ENCODE data around the gene MAMDC2.

DNA sequence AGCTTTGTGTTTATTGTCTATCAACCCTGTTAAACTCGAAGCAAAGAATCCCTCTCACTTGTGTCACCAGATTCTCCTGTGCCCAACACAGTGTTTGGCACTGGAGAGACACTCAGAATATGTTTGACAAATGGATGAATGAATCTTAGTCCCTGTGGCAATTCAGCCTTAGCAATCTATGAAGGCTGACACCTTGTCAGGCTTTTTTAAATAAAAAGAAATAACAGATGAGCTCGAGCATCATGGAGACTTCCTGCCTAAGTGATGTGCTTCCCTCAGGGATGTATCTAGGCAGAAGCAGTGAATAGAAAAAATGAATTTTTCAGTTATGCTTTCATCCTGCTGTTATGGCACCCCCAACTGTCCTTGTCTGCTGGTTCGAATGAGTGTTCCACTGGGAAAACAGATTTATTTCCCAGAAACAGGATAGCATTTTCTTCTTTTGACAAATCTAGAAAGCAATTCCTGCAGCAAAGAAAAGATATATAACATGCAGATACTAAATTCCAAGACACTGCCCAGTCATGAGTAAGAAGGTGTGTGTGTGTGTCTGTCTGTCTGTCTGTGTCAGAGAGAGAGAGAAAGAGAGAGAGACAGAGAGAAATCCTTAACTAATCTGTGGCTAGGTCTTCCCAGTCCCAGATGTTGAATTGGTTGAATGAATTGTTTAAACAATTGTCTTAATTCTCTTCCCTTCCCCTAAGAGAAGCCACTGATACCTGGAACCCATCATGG is 16.7 kb downstream of the MAMDC2 start:
- TF ChIP-seq, protein P1, sequence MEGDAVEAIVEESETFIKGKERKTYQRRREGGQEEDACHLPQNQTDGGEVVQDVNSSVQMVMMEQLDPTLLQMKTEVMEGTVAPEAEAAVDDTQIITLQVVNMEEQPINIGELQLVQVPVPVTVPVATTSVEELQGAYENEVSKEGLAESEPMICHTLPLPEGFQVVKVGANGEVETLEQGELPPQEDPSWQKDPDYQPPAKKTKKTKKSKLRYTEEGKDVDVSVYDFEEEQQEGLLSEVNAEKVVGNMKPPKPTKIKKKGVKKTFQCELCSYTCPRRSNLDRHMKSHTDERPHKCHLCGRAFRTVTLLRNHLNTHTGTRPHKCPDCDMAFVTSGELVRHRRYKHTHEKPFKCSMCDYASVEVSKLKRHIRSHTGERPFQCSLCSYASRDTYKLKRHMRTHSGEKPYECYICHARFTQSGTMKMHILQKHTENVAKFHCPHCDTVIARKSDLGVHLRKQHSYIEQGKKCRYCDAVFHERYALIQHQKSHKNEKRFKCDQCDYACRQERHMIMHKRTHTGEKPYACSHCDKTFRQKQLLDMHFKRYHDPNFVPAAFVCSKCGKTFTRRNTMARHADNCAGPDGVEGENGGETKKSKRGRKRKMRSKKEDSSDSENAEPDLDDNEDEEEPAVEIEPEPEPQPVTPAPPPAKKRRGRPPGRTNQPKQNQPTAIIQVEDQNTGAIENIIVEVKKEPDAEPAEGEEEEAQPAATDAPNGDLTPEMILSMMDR (conservative IDR thresholded peaks at IDR 0.05 in 1 of 2, IDR thresholded peaks at IDR 0.05 in 1 of 2; ENCODE audit: extremely low read depth in 1 of 2, insufficient read depth in 1 of 2, low read depth in 1 of 2, low read length in 2 of 2) = no peak
- TF ChIP-seq EZH2 (IDR thresholded peaks at IDR 0.05; ENCODE audit: borderline replicate concordance, low read length) = no peak

Data from mammary epithelial cell (primary cell).